ENCODE data around the gene CYB5D1.

DNA sequence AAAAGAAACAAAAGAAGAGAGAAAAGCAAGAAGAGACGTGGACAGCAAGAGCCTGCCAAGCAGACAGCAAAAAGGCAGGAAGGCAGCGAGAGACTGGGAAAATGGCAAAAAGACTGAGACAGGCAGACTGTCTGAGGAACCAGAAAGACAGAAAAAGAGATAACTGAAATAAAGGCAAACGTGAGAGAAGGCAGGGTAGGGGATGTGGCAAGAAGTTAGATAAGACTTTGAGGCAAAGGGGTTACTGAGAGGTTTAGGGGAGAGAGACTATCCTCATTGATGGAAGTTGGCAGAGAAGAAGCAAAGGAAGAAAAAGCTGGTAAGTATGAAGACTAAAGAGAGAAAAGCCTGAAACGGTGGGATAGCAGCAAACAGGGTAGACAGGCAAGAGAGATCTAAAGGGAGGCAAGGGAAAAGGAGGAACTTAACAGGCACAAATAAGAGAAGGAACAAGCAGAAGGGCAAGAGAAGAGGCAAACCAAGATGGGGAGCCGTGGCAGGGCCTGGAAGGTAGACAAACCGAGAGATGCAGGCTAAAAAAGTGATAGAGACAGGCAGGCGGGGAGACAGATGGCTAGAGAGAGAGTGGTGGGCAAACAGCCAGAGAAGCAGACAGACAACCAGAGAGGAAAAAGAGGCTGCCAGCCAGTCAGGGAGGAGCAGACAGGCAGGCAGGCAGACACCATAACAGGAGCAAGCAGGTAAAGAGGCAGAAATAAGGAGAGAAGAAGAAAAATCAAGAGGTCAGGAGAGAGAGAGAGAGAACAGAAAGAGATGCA lies 23.7 kb downstream of the CYB5D1 start:
- TF ChIP-seq, protein P1, sequence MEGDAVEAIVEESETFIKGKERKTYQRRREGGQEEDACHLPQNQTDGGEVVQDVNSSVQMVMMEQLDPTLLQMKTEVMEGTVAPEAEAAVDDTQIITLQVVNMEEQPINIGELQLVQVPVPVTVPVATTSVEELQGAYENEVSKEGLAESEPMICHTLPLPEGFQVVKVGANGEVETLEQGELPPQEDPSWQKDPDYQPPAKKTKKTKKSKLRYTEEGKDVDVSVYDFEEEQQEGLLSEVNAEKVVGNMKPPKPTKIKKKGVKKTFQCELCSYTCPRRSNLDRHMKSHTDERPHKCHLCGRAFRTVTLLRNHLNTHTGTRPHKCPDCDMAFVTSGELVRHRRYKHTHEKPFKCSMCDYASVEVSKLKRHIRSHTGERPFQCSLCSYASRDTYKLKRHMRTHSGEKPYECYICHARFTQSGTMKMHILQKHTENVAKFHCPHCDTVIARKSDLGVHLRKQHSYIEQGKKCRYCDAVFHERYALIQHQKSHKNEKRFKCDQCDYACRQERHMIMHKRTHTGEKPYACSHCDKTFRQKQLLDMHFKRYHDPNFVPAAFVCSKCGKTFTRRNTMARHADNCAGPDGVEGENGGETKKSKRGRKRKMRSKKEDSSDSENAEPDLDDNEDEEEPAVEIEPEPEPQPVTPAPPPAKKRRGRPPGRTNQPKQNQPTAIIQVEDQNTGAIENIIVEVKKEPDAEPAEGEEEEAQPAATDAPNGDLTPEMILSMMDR (IDR thresholded peaks at IDR 0.05) = no peak
- TF ChIP-seq POLR2A (IDR thresholded peaks at IDR 0.05) = no peak
